Ovary (tissue), 9 donors: Measurements from ENCODE around the gene OCEL1. TPM values are rescaled to one million over a fixed set of nuclear protein-coding genes. Genes with fewer than 3 reads are reported as not detected.

Experiments
- DNase-seq, 5 donors: peaks; one replicate each; pipeline ENCODE4 v3.0.0-alpha.2; 2019 to 2020
- H3K27ac ChIP-seq, 2 donors: fragments of 200-600 bp; one replicate each; pipeline versions ENCODE4 v1.5.1 to v1.8.0; 2019 to 2022
- H3K27me3 ChIP-seq: fragments of 200-600 bp; one replicate; pipeline ENCODE4 v1.8.0; 2022
- H3K36me3 ChIP-seq: fragments of 200-600 bp; sonication (generic); one replicate; pipeline ENCODE4 v1.5.1; 2019
- H3K4me1 ChIP-seq: one replicate; pipeline ENCODE4 v1.8.1; 2013; ENCODE audit warnings: mild to moderate bottlenecking, moderate library complexity; ENCODE audit not compliant: insufficient read depth
- H3K4me3 ChIP-seq: fragments of 200-600 bp; sonication (generic); one replicate; pipeline ENCODE4 v1.5.1; 2017
- H3K9me3 ChIP-seq, 2 donors: fragments of 200-600 bp in 1 of 2; sonication (generic) in 1 of 2; one replicate each; pipeline versions ENCODE4 v1.5.1 to v1.8.1; 2013 to 2019; ENCODE audit warnings: mild to moderate bottlenecking in 1 of 2, moderate library complexity in 1 of 2
- CTCF ChIP-seq, 3 donors: fragments of 450-650 bp in 2 of 3; fragments of 200-600 bp in 1 of 3; IDR thresholded peaks; one replicate each; pipeline versions ENCODE4 v1.5.1 to v1.8.0; 2016 to 2022; ENCODE audit warnings: antibody characterized with exemption in 3 of 3, mild to moderate bottlenecking in 1 of 3
- EP300 ChIP-seq: sonication (generic); formaldehyde crosslinking; IDR thresholded peaks from one replicate; pipeline ENCODE4 v1.6.1; 2017; ENCODE audit warnings: antibody characterized with exemption
- POLR2A ChIP-seq: fragments of 450-650 bp; IDR thresholded peaks from one replicate; pipeline ENCODE4 v1.6.1; 2017; ENCODE audit warnings: antibody characterized with exemption, mild to moderate bottlenecking, moderate library complexity
- WGBS, 3 donors: extraction: QIAGEN DNeasy Blood & Tissue Kit in 1 of 3; methylation state at CpG; one replicate each; pipeline versions ENCODE4 v1.1.5 to v1.1.7; 2013 to 2017; 5-methylcytosine and 5-hydroxymethylcytosine counted together
- intact Hi-C, 4 donors: fragments of 100-400 bp; cut with DNase I; formaldehyde crosslinking; loops; one replicate each; pipeline versions ENCODE4 v1.11.0 to v1.15.1; 2022 to 2023
- polyA plus RNA-seq, 2 donors: library from polyadenylated mRNA; stranded (reverse); fragments of 200-250 nt in 1 of 2; fragments of 350-450 nt in 1 of 2; fragmentation: Illumina TruSeq in 1 of 2; extraction: RNeasy Lipid Tissue Mini Kit (QIAGEN cat#74804) in 1 of 2; gene quantifications; one replicate each; pipeline ENCODE4 v1.2.3, GENCODE V29; 2013 to 2014
- total RNA-seq, 7 donors: library from RNA; depleted of rRNA in 2 of 7; stranded (reverse); fragments of >200 nt in 2 of 7; fragmentation: NEBNext Ultra II Directional in 3 of 7; extraction: Animal tissue kit (Norgen Biotek cat#: 25700) in 3 of 7; gene quantifications; one replicate each; pipeline versions ENCODE4 v1.1.0 to v1.2.4, GENCODE V29; 2016 to 2023
- donor health status: DM: no; HTN: no; CAD: no; lungs with moderate emphysema.
- donor health status: DM: no; HTN: no; CAD: no.
- donor health status: Bipolar disorder and iron deficiency.
- donor health status: DM: yes; HTN: yes; CAD: no.
- donor health status: DM: no; HTN: no; CAD: no.
- donor health status: DM: yes; HTN: yes; CAD: no.

Gene OCEL1
- total and polyA plus RNA-seq, 9 donors: 6.4 to 39.8 (median 18.6) TPM

DNA sequence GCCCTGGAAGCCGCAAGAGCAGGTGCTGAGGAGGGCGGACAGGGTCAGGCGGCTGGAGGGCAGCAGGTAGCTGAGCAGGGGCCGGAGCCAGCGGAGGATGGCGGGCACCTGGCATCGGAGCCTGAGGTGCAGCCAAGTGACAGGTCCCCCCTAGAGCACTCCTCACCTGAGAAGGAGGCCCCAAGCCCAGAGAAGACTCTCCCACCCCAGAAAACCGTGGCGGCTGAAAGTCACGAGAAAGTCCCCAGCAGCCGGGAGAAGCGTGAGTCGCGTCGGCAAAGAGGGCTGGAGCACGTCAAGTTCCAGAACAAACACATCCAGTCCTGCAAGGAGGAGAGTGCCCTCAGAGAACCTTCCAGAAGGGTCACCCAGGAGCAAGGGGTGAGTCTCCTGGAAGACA lies 31.4 kb upstream of the OCEL1 start:
- no peak for DNase-seq
- intact Hi-C loops: no loop called here
- TF ChIP-seq POLR2A: no peak
- TF ChIP-seq EP300: no peak
- WGBS, 3 donors: 93 to 96% (median 94%) methylated on average over 16 of the region's 16 CpGs
- Histone ChIP-seq H3K9me3 (no peaks in the 10 kb centered on the region), H3K4me3 (no peak overlapping the region), H3K27me3 (no peaks in the 10 kb centered on the region), H3K36me3 (no peaks in the 10 kb centered on the region), H3K27ac (no peak overlapping the region), H3K4me1 (no peaks in the 10 kb centered on the region)

GRCh38 chr19:17195106-17195505 lies 30.9 kb upstream of the OCEL1 start:
- H3K27me3 ChIP-seq: no peaks in the 10 kb centered on the region
- H3K36me3 ChIP-seq: no peaks in the 10 kb centered on the region
- TF ChIP-seq POLR2A (no peak), EP300 (no peak), CTCF (IDR thresholded peaks at IDR 0.05) (no peak)
- H3K9me3 ChIP-seq: no peaks in the 10 kb centered on the region
- no peaks in the 10 kb centered on the region for H3K4me1 ChIP-seq
- no peak for DNase-seq
- no peak overlapping the region for H3K27ac ChIP-seq
- intact Hi-C loops: no loop called here
- WGBS, 3 donors: 95 to 96% (median 96%) methylated on average over 21 to 23 of the region's 23 CpGs
- no peak overlapping the region for H3K4me3 ChIP-seq

GRCh38 chr19:17196610-17197009 lies 29.4 kb upstream of the OCEL1 start:
- DNase-seq: no peak
- TF ChIP-seq EP300 (no peak), CTCF (IDR thresholded peaks at IDR 0.05) (no peak), POLR2A (no peak)
- H3K4me3 ChIP-seq: no peak overlapping the region
- no peaks in the 10 kb centered on the region for H3K9me3 ChIP-seq
- no peak overlapping the region for H3K27ac ChIP-seq
- H3K36me3 ChIP-seq: no peaks in the 10 kb centered on the region
- no peaks in the 10 kb centered on the region for H3K27me3 ChIP-seq
- 96 to 98% (median 96%) methylated on average over 7 of the region's 7 CpGs for WGBS, 3 donors
- no peaks in the 10 kb centered on the region for H3K4me1 ChIP-seq
- intact Hi-C loops: no loop called here

GRCh38 chr19:17197666-17198065 lies 28.4 kb upstream of the OCEL1 start:
- Histone ChIP-seq H3K27me3 (no peaks in the 10 kb centered on the region), H3K36me3 (no peaks in the 10 kb centered on the region), H3K4me3 (no peak overlapping the region), H3K4me1 (no peaks in the 10 kb centered on the region), H3K27ac (no peak overlapping the region), H3K9me3 (no peaks in the 10 kb centered on the region)
- DNase-seq: no peak
- 94 to 95% (median 94%) methylated on average over 16 of the region's 16 CpGs for WGBS, 3 donors
- intact Hi-C loops: no loop called here
- TF ChIP-seq CTCF (IDR thresholded peaks at IDR 0.05): no peak

- H3K27me3 ChIP-seq: no peaks in the 10 kb centered on the region
- no peak for DNase-seq
- H3K4me1 ChIP-seq: no peaks in the 10 kb centered on the region
- TF ChIP-seq CTCF (IDR thresholded peaks at IDR 0.05) (no peak), POLR2A (no peak), EP300 (no peak)
- no peaks in the 10 kb centered on the region for H3K36me3 ChIP-seq
- 80 to 82% (median 82%) methylated on average over 16 of the region's 16 CpGs for WGBS, 3 donors
- H3K4me3 ChIP-seq: no peak overlapping the region
- intact Hi-C loops: loop anchor here in 3 of 4 donors (5.0 to 10.0 kb wide), 3 partner anchors 74 to 84 kb away; partner anchors contain the start of gene ANKLE1 (in 2 of the 3)
- no peaks in the 10 kb centered on the region for H3K9me3 ChIP-seq
- no peak overlapping the region for H3K27ac ChIP-seq
Measured at GRCh38 chr19:17200408-17201079, 25.5 kb upstream of the OCEL1 start.
